WERI-Rb-1 (cell line): ENCODE measurements around the gene PLCL2.
A peak's percentile ranks its signal among the peaks of the same experiment; 100 is the strongest.

Experiments used
- DNase-seq: peaks from one replicate; pipeline ENCODE4 v3.0.0-alpha.2; 2020
- H3K27ac ChIP-seq: fragments of 250-450 bp; sonication (Bioruptor Pico); 2 replicates; pipeline ENCODE4 v1.5.1; 2020; ENCODE audit warnings: mild to moderate bottlenecking, moderate library complexity
- H3K27me3 ChIP-seq: fragments of 250-450 bp; sonication (Bioruptor Pico); 2 replicates; pipeline ENCODE4 v1.5.1; 2021; ENCODE audit warnings: mild to moderate bottlenecking, low read depth, moderate library complexity; ENCODE audit not compliant: insufficient read depth, severe bottlenecking
- H3K36me3 ChIP-seq: fragments of 250-450 bp; sonication (Bioruptor Pico); 2 replicates; pipeline ENCODE4 v1.5.1; 2020; ENCODE audit warnings: mild to moderate bottlenecking, moderate library complexity
- H3K4me3 ChIP-seq: 2 replicates; pipeline ENCODE4 v1.5.1; 2011; ENCODE audit warnings: low read depth, mild to moderate bottlenecking, control low read depth, low read length
- H3K9me3 ChIP-seq: fragments of 250-450 bp; sonication (Bioruptor Pico); 2 replicates; pipeline ENCODE4 v1.5.1; 2021; ENCODE audit warnings: mild to moderate bottlenecking, moderate library complexity; ENCODE audit not compliant: severe bottlenecking
- TF ChIP-seq, protein P1 (sequence below): IDR thresholded peaks from 2 replicates; pipeline ENCODE4 v1.5.1; 2011; ENCODE audit warnings: low read depth, mild to moderate bottlenecking, control low read depth, inconsistent platforms, low read length

Gene PLCL2

DNA sequence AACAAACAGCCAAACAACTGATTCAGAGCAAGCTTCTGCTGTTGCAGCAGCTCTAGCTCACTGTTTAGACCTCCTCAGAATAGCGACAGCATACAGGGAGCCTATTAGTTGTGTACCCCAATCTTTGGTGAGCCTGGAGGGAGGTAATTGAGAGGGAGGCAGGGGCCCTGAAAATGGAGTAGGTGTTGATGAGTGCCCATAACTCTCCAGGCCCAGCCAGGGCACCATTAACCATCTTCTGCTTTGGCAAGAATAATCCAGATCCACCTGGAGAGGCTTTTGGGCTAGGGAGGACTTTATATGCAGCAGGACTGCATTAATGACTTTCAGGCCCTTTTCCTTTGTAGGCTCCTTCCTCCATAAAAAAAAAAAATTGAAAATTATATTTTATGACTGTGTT, 20.9 kb downstream of the PLCL2 start:
- H3K27ac ChIP-seq = no peak overlapping the region
- H3K36me3 ChIP-seq = no peaks in the 10 kb centered on the region
- TF ChIP-seq, protein P1, sequence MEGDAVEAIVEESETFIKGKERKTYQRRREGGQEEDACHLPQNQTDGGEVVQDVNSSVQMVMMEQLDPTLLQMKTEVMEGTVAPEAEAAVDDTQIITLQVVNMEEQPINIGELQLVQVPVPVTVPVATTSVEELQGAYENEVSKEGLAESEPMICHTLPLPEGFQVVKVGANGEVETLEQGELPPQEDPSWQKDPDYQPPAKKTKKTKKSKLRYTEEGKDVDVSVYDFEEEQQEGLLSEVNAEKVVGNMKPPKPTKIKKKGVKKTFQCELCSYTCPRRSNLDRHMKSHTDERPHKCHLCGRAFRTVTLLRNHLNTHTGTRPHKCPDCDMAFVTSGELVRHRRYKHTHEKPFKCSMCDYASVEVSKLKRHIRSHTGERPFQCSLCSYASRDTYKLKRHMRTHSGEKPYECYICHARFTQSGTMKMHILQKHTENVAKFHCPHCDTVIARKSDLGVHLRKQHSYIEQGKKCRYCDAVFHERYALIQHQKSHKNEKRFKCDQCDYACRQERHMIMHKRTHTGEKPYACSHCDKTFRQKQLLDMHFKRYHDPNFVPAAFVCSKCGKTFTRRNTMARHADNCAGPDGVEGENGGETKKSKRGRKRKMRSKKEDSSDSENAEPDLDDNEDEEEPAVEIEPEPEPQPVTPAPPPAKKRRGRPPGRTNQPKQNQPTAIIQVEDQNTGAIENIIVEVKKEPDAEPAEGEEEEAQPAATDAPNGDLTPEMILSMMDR = no peak
- no peak for DNase-seq
- no peaks in the 10 kb centered on the region for H3K9me3 ChIP-seq
- H3K4me3 ChIP-seq = no peak overlapping the region
- no peaks in the 10 kb centered on the region for H3K27me3 ChIP-seq

DNA sequence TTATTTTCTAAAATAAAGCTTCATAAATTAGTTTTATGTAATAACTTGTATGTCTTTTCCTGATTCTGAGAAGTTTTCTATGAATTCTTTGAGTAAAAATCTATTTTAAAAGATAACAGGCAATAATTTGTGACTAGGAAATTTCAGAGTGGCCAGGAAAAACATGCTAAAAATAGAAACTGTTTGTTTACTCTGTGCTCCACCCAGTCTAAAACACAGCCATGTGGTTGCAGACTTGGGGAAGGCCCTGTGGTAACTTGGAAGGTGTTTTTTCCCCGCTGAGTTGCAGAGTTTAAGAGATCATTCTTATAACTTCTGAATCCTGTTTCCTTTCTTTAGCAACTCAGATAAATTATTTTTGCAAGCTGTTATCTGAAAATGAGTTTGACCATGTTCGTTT, 21.9 kb downstream of the PLCL2 start:
- Histone ChIP-seq H3K36me3 (no peaks in the 10 kb centered on the region), H3K27ac (no peak overlapping the region), H3K27me3 (no peaks in the 10 kb centered on the region), H3K4me3 (no peak overlapping the region), H3K9me3 (no peaks in the 10 kb centered on the region)
- no peak for DNase-seq
- TF ChIP-seq, protein P1 = no peak

DNA sequence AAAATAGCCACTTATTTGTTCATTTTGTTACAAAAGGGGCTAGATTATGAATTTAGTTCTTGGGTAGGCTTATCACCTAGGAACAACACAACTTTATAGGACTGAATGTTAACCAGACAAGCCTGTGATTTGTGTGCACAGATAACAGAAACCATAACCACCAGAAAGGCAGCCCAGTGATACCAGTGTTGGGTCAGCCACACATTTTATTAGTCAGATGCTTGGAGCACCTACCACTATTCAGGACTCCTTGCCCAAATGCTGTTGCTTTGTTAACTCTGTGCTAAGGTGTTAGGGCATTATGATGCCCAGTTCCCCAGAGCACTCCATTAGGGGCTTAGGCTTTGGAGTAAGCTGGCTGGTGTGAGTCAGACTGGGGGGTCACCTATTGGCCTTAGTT, 22.5 kb downstream of the PLCL2 start:
- Histone ChIP-seq H3K27ac (no peak overlapping the region), H3K9me3 (no peaks in the 10 kb centered on the region), H3K36me3 (no peaks in the 10 kb centered on the region), H3K27me3 (no peaks in the 10 kb centered on the region), H3K4me3 (no peak overlapping the region)
- DNase-seq = no peak
- TF ChIP-seq, protein P1 = no peak

DNA sequence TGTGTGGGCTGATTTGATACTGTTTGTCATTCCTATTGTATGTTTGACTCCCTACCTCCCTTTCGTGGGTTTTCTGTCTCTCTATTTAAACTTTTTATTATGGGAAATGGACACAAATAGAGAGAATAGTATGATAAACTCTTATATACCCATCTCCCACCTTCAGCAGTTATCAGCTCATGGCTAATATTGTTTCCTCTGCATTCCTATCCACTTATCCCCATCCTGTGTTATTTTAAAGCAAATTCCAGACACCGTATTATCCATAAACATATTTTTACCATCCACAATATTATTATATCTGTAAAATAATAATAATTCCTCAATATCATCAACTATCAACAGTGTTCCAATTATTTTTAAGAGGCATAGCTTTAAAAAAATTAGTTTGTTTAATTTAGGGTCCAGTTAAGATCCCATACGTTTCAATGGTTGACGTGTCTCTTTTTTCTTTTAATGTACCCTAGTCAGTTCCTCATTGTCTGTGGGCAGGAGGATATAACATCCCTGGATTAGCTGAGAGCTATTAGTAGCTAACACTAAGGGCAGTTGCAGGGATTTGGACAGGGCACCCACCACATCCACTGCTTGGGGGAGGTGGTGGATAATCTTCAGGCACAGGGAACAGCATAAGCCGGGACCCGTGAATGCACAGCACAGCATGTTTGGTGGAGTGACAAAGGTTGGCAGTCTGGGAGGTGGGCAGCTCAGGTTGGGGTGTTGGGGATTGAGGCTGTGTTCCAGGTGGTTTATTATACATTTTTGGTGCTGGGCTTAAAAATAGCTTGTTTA, 23.5 kb downstream of the PLCL2 start:
- H3K27ac ChIP-seq = no peak overlapping the region
- peak; percentile 71 for DNase-seq

DNA sequence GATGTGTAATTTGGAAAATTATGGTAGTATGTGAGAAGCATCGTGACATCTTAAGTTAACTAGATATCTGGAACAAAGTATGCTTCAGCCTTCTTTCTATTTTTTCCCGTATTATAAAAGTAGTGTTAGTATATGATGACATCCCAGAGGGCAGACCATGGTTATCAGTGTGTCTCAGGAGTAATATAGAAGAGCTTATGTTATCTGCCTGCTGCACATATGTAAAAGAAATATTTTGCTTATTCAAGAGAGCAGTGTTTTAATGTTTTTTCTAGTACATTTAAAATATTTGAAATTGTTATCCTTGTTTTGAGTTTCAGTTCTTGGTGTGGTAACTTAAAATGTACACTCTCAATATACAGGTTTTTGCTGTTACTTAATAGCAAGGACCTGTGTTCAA, 24.1 kb downstream of the PLCL2 start:
- no peak for DNase-seq
- H3K27ac ChIP-seq = no peak overlapping the region
- TF ChIP-seq, protein P1 = no peak

More for the DNA sequence above, 23.5 kb downstream of the PLCL2 start:
- H3K36me3 ChIP-seq = no peaks in the 10 kb centered on the region
- H3K27me3 ChIP-seq = no peaks in the 10 kb centered on the region
- TF ChIP-seq, protein P1 = no peak
- no peak overlapping the region for H3K4me3 ChIP-seq
- no peaks in the 10 kb centered on the region for H3K9me3 ChIP-seq

DNA sequence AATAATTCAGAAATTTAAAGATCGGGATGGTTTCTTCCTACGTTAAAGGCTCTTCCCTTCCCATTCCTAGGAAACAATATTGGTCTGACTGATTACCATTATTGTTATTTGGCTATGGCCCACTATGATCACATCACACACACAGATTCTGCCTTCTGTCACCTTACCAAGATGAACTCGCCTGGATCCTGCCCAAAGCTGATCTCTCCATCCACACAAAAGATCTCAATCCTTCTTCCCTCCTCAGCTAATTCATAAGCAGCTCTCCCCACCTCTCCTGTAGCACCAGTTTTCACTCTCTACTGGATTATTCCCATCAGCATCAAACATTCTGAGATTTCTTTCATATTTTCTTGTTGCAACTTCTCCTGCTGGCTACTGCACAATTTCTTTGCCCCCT, 25.0 kb downstream of the PLCL2 start:
- Histone ChIP-seq H3K4me3 (no peak overlapping the region), H3K9me3 (no peaks in the 10 kb centered on the region), H3K36me3 (no peaks in the 10 kb centered on the region), H3K27ac (no peak overlapping the region), H3K27me3 (no peaks in the 10 kb centered on the region)
- no peak for DNase-seq
- TF ChIP-seq, protein P1 = no peak

More for the DNA sequence above, 24.1 kb downstream of the PLCL2 start:
- Histone ChIP-seq H3K27me3 (no peaks in the 10 kb centered on the region), H3K9me3 (no peaks in the 10 kb centered on the region), H3K4me3 (no peak overlapping the region), H3K36me3 (no peaks in the 10 kb centered on the region)
